Fibroblast of skin of abdomen (primary cell): ENCODE results near the gene ADGRV1.
"Not testable (repeated sequence)": the region's sequence is repeated elsewhere in the genome, so short reads cannot be mapped to it uniquely, and the experiment has no call there.

Experiments used
- DNase-seq: peaks from one replicate; pipeline ENCODE4 v3.0.0-alpha.2; 2013

ADGRV1 gene

GRCh38 chr5:90553711-90554110 is 4.9 kb upstream of the ADGRV1 start:
- no peak for DNase-seq

DNA sequence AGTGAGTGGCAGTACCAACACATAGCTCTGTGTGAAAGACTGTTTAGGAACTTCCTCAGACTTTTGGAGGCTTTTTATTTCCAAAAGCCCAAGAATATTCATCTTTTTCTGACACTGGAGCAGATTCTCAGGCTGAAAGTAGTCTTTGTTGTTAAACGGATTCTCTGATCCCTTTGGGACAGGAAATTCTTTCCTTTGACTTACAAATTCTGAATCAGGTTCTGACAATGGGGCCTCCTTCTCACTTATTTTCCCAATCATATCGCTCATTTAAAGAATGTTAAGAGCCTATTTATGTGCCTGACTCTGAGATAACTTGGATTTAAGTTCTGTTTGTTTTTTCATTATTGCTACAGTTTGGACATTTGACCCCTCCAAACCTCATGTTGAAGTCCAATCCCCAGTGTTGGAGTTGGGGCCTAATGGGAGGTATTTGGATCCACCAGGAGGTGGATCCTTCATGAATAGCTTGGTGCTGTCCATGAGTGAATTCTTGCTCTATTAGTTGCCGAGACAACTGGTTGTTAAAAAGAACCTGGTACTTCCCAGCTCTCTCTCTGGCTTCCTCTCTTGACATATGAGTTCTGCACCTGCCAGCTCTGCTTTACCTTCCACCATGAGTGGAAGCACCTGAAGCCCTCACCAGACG is 4.1 kb upstream of the ADGRV1 start:
- no peak for DNase-seq

- DNase-seq = no peak
Observed at GRCh38 chr5:90555666-90556065, 2.9 kb upstream of the ADGRV1 start.

DNA sequence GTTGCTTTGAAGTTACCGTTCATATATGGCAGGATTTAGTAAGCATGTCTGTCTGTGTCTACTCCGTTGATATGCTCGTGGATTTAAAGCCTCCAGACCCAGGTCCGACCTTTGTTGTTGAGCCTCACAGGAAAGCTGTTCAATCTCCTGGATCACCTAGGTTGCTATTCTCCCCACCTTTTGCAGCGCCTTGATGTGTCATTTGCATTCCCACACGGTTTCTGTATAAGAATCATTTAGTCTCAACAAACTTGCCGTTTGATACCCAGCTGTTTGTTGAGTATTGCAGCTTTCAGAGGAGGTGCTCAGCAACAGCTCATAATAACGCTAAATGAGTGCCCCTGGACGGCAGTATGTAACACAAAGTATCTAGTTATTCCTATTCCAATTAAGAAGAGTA is 1.2 kb upstream of the ADGRV1 start:
- DNase-seq = no peak

DNA sequence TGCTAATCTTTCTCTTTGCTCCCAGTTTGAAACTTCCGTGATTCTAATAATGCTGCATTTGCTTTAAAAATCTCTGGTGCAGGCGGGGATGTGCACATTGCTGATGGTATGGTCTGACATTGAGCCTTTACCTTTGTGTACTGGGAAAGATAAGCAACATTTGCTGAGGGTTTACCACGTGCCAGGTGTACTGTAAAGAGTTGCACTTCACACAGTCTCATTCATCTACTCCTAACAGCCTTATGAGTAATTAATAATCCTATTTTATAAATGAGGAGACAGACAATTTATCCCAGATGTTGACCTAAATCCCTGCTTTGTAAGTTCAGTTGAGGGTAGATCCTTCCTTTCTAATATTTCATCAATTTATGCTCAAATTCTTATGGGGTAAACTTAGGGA is 726 bp upstream of the ADGRV1 start:
- DNase-seq = no peak

DNA sequence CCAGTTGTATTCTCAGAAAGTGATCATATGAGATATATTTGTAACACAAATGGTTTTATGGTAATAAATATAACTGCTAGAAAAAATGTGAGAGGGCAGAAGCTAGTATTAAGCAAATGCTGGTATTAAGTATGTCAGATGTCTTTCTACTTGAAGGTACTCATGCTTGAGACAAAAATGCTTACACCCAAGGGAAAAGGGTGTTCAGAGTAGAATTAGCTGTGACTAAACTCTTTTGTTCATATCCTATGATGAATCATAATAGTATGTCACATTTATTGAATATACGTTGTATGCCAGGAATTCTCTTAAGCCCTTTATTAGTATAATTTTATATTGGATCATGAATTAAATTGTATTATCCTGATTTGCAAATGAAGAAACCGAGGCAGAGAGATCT is 2.2 kb downstream of the ADGRV1 start:
- DNase-seq = no peak

- DNase-seq = no peak
Observed at GRCh38 chr5:90561766-90562165, 3.2 kb downstream of the ADGRV1 start.

GRCh38 chr5:90562341-90562740 is 3.7 kb downstream of the ADGRV1 start:
- no peak for DNase-seq

DNA sequence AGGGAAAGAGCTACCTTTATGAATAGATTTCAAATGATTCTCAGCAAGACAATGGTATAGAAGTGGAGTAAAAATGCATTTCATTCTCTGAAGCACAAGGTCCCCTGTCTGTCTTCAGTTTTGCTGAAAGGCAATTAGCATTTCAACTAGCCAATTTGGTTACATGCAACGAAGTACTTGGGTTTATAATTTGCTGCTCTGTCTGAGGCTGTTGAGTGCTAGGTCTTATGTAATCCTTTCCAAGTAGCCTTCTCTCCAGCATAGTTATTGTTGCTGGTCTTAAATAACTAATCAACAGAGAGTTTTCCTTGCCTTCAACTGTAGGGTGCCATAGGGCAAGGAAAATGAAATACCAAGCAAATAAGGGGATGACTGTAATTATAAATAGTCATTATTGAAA is 4.5 kb downstream of the ADGRV1 start:
- DNase-seq = no peak

DNA sequence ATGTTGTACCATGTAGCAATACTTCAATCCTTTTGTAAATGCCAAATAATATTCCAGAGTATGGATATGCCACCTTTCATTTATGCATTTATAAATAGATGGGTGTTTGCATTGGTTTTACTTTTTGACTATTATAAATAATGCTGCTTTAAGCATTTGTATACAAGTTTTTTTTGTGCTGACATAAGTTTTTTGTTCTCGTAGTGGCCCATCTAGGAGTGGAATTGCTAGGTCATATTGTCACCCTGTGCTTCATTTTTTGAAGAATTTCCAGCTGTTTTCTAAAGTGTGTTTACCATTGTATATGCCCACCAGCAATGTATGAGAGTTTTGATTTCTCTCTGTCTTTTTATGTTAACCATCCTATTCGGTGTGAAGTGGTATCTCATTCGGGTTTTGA is 6.9 kb downstream of the ADGRV1 start:
- no peak for DNase-seq

GRCh38 chr5:90569084-90569483 is 10.5 kb downstream of the ADGRV1 start:
- no peak for DNase-seq

DNA sequence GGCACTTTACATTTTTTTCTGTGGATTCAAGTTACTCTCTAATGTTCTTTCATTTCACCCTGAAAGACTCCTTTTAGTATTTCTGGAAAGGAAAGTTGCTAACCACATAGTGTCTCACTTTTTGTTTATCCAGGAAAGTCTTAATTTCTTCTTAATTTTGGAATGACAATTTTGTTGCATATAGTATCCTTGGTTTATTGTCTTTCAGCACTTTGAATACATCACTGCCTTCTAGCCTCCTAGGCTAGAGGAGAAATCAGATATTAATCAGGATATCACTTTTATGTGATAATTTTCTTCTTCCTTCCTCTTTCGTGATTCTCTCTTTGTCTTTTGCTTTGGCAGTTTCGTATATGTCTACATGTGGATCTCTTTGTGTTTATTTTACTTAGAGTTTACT is 11.4 kb downstream of the ADGRV1 start:
- DNase-seq = no peak

GRCh38 chr5:90571147-90571773 is 12.7 kb downstream of the ADGRV1 start:
- DNase-seq = no peak

- DNase-seq = no peak
Observed at GRCh38 chr5:90575712-90576111, 17.1 kb downstream of the ADGRV1 start.

GRCh38 chr5:90576566-90576965 is 18.0 kb downstream of the ADGRV1 start:
- DNase-seq = not testable (repeated sequence)

DNA sequence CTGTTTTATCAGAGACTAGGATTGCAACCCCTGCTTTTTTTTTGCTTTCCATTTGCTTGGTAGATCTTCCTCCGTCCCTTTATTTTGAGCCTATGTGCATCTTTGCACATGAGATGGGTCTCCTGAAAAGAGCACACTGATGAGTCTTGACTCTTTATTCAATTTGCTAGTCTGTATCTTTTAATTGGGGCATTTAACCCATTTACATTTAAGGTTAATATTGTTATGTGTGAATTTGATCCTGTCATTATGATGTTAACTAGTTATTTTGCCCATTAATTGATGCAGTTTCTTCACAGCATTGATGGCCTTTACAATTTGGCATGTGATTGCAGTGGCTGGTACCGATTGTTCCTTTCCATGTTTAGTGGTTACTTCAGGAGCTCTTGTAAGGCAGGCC is 21.3 kb downstream of the ADGRV1 start:
- DNase-seq = not testable (repeated sequence)

DNA sequence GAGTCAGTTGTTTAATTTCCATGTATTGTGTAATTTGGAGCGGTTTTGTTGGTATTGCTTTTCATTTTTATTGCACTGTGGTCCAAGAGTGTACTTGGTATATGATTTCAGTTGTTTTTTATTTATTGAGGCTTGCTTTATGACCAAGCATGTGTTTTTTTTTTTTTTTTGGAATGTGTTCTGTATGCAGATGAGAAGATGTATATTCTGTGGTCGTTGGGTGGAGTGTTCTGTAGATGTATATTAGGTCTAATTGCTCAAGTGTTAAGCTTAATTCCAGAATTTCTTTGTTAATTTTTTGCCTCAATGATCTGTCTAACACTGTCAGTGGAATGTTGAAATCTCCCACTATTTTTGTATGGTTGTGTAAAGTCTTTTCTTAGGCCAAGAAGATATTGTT is 23.4 kb downstream of the ADGRV1 start:
- no peak for DNase-seq

DNA sequence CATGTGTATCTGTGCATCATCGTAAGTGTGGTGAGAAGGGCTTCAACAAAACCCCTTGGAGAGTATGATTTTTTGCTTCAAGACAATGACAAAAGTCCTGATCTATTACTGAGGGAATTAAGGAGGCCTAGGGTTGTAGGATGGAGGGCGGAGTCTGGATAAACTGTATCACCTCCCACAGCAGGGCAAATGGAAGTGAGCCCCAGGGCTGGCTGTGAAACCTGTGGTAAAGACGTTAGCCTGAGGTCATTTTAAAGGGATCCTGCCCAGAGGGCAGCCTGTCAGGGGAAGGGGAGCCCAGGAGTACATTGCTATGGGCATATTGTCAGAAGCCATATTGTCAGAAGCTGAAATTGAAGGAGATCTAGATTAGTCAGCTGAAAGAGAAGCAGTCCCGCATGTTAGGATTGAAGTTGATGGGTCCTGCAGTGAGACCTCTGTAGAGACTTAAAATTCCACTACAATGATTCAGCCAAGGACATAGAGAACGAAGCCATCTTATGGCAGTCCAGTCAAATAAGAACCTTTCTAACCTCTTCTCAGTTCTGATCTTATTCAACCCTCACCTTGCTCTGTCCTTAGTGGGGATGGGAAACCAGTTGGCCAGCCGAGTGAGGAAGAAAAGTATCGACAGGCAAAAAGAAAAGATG is 26.9 kb downstream of the ADGRV1 start:
- DNase-seq = no peak

DNA sequence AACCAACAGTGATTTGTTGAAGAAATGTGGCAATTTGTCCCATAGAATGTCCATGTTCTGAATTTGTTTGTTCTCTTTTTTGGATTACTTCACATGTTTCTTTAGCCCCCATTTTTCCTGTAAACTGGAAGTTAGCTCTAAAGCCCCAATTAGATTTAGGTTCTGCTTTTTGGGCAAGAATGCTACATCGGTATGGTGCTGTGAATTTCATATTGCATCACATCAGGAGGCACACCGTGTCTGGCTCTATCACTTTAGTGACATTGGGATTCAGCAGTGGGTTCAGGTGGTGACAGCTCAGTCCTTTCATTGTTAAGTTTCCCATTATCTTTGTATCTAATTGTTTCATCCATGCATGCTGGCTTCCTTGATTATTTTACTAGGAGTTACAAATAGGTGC is 27.9 kb downstream of the ADGRV1 start:
- DNase-seq = no peak

DNA sequence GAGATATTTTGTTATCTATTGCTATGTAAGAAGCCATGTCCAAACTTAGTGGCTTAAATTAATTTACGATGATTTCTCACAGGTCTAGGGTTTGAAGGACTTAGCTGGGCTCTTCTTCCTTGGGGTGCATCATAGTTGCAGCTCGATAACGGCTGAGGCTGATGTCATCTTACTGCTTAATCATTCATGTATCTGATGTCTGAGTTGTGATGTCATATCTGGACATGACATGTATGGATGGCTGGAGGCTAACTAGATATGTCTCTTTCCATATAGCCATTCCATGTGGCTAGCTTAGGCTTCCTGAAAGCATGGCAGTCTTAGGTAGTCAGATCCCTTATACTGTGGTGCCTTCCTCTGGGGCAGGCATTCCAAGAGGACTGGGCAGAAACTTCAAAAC is 31.6 kb downstream of the ADGRV1 start:
- DNase-seq = no peak

DNA sequence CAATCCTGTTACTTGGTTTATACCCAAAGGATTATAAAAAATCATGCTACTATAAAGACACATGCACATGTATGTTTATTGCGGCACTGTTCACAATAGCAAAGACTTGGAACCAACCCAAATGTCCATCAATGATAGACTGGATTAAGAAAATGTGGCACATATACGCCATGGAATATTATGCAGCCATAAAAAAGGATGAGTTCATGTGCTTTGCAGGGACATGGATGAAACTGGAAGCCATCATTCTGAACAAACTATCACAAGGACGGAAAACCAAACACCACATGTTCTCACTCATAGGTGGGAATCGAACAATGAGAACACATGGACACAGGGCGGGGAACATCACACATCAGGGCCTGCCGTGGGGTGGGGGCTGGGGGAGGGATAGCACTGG is 34.5 kb downstream of the ADGRV1 start:
- DNase-seq = not testable (repeated sequence)

DNA sequence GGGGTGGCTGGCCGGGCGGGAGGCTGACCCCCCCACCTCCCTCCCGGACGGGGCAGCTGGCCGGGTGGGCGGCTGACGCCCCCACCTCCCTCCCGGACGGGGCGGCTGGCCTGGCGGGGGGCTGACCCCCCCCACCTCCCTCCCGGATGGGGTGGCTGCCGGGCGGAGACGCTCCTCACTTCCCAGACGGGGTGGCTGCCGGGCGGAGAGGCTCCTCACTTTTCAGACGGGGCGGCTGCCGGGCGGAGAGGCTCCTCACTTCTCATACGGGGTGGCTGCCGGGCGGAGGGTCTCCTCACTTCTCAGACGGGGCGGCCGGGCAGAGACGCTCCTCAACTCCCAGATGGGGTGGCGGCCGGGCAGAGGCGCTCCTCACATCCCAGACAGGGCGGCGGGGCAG is 37.2 kb downstream of the ADGRV1 start:
- DNase-seq = not testable (repeated sequence)

- no peak for DNase-seq
Observed at GRCh38 chr5:90598293-90598692, 39.7 kb downstream of the ADGRV1 start.

DNA sequence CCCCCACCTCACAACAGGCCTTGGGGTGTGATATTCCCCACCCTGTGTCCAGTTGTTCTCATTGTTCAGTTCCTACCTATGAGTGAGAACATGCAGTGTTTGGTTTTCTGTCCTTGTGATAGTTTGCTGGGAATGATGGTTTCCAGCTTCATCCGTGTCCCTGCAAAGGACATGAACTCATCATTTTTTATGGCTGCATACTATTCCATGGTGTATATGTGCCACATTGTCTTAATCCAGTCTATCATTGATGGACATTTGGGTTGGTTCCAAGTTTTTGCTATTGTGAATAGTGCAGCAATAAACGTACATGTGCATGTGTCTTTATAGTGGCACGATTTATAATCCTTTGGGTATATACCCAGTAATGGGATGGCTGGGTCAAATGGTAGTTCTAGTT is 41.7 kb downstream of the ADGRV1 start:
- not testable (repeated sequence) for DNase-seq
